HG02970 (cell line): ENCODE measurements around the gene DIPK1B.

ENCODE experiments used
- ATAC-seq: cut with Tn5 transposase; IDR thresholded peaks from one replicate; pipeline ENCODE4 v1.9.1; 2021; ENCODE audit warnings: mild to moderate bottlenecking, moderate library complexity, moderate number of reproducible peaks; ENCODE audit not compliant: unreplicated experiment, low FRiP score

The DIPK1B gene

DNA sequence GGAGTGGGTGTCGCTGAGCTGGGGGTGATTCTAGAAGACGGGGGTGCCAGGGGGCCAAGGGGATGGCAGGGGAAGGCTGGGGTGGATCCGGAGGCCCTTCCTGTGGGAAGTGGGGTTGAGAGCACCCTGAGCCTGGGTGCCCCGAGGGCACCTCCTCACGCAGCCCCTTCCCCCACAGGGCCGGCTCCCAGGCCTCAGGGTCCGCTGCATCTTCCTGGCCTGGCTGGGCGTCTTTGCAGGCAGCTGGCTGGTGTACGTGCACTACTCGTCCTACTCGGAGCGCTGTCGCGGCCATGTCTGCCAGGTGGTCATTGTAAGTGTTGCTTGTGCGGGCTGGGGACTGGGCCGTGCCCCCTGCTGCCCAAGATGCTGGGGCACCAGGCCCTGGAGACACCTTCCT is 5.0 kb downstream of the DIPK1B start:
- no peak for ATAC-seq

DNA sequence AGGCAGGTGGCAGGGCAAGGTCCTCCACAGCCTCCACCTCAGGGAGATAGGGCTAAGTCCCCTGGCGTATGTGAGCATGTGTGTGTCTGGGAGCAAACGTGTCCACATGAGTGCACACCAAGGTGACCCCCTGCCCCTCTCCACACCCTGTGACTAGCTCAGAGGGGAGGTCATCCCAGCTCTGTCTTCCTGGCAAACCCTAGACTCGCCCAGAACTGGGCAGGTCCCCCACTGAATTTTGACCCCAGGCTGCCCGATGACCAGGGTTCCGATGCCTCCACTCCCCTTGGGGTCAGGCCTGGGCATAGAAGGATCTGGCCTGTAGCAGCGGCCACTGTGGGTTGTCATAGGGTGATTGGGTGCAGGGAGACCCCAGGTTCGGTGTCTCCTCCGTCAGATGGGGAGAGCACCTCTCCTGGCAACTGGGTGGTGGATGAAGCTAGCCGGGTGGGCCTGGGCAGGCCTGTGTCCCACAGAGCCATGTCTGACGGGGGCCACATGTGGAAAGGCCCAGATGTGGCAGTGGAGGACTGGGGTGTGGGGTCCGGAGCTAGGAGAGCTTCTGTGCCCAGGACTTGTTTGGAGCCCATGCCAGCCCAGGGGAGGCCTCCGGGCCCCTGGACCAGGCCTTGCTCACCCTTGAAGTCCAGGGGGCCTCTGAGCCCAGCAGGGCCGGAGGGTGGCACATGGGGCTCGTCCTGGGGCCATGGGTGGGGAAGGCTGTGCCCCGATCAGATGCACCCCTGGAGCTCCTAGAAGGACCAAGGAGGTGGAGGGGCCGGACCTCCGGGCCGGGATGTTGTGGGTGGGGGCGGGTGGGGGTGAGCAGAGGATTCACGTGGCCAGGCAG is 6.2 kb downstream of the DIPK1B start:
- ATAC-seq, result no peak

DNA sequence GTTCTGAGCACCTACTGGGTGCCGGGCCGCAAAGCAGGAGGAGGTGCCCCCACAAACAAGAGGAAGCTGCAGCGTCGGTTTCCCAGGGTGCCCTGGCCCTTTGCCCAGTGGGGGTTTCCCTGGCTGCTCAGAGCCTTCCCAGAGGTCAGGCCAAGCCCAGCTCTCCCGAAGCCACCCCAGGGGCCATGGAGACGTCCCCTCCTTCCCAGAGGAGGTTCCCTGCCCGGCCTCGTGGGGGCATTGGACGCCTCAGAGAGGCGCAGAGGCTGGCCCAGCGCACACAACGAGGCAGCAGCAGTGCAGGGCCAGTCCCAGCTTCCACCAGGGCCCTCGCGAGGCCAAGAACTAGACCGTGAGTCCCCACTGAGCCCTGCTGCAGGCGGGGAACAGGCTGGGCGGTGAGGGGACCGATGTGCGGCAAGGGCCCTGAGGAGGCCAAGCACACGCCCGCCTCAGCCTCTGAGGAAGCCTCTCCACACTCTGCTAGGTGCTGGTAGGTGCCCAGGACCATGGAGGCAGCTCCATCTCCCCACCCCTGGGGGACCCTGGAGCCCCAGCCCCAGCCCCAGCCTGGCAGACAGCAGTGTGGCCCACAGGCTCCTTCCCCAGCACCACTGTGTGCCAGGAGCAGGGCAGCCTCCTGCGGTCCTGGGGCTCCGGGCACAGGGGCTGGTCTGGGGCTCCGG is 7.0 kb downstream of the DIPK1B start:
- no peak for ATAC-seq

DNA sequence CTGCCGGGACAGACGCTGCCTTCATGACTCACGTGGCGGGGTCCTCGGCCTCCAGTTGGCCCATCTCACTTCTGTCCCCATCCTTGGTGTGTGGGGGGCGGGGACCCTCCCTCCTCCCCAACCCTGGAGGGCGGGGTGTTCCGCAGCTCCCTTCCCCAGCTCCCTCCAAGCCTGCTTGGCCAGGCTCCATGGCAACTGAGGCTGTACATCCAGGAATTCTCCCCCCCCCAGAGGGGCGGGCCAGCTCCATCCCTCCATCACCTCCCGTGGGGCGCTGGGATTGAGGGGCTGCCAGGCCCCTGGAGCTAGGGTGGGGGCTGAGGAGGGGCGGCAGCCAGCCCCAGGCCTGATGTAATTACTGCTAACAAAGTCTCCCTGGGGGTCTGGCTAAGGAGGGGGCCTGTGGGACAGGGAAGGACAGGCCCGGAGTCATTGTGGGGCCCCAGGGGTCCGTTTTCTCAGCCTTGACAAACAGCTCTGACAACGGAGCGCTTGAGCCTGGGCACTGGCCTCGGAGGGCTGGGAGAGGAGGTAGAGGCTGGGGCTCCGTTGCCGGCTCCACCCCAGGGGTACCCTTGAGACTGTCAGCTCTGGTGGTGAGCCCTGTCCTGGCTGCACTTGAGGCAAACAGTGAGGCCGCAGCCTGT is 8.0 kb downstream of the DIPK1B start:
- ATAC-seq, result no peak

DNA sequence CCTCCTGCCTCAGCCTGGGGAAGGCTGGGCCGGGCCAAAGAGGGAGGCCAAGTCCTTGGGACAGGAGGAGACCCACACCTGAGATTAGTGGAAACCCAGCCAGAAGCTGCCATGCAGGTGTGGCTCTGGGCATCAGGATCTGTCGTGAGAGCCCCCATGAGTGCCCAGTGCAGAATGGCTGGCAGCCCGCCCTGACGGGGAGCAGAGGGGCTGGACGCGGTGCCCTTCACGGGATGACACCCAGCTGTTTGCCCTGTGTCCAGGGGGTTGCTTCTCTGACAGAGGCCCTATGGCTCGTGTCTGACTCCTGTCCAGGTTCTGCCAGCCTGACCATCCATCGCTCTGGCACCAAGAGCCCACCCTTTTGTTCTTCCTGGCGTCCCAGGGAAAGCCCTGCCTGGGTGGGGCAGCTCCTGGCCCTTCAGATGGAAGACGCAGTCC is 8.5 kb downstream of the DIPK1B start:
- ATAC-seq, result no peak

DNA sequence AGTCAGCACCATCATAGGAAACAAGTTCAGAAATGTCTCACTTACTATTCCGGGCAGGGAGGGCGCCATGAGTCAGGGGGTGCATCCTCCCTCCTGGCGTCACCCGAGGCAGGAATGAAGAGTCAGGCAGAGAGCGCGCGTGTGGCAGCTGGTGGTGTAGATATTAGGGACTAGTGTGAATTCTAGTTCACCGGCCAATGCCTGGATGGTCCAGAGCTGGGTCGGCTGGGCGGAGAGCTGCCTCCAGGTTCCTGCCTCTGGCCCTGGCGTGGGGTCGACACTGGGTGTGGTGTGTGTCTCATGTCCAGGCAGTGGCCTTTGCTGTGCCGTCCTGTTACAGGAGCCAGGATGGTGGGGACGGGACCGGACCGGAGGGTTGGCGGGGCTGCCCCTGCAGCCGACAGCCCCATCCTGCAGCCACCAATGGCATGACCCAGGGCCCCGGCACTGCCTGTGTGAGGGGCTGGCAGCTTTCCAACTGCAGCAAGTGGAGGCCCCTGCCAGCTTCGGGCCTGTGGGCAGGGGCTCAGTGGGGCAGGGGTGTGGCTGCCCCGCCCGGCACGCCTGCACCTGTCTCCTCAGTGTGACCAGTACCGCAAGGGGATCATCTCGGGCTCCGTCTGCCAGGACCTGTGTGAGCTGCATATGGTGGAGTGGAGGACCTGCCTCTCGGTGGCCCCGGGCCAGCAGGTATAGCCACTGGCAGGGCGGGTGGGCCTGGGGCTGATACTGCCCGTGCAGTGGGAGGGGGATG is 9.1 kb downstream of the DIPK1B start:
- no peak for ATAC-seq

DNA sequence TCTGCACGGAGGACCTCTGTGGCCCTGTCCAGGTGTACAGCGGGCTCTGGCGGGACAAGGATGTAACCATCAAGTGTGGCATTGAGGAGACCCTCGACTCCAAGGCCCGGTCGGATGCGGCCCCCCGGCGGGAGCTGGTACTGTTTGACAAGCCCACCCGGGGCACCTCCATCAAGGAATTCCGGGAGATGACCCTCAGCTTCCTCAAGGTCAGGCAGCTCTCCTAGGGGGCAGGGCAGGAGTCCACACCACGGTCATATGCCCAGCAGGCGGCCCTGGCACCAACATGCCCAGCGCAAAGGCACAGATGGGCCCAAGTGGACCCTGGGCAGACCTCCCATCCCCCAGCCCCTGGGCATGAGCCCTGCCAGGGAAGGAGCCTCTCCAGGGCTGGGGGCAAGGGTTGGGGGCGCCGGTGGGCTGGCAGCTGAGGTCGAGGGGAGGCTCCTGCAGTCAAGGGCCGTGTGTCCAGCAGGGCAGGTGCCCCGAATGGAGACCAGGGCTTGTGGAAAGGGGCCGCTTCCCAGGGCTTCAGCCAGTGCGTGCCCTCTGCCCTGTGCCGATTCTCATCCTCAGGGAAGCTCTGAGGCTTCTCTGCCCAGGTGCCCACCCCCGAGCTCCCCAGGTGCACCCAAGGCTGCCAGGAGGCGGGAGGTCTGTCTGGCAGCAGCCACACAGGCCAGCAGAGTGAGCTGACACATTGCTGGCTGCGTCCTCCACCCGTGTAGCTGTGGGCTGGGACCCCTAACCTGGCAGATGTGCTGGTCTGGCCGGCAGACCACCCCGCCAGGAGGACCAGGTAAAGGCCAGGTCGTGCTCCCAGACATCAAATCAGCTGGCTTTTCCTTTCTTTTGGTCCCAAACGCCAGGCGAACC is 10.0 kb downstream of the DIPK1B start:
- no peak for ATAC-seq

DNA sequence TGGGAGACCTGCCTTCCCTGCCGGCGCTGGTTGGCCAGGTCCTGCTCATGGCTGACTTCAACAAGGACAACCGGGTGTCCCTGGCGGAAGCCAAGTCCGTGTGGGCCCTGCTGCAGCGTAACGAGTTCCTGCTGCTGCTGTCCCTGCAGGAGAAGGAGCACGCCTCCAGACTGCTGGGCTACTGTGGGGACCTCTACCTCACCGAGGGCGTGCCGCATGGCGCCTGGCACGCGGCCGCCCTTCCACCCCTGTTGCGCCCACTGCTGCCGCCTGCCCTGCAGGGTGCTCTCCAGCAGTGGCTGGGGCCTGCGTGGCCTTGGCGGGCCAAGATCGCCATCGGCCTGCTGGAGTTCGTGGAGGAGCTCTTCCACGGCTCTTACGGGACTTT is 10.6 kb downstream of the DIPK1B start:
- no peak for ATAC-seq

DNA sequence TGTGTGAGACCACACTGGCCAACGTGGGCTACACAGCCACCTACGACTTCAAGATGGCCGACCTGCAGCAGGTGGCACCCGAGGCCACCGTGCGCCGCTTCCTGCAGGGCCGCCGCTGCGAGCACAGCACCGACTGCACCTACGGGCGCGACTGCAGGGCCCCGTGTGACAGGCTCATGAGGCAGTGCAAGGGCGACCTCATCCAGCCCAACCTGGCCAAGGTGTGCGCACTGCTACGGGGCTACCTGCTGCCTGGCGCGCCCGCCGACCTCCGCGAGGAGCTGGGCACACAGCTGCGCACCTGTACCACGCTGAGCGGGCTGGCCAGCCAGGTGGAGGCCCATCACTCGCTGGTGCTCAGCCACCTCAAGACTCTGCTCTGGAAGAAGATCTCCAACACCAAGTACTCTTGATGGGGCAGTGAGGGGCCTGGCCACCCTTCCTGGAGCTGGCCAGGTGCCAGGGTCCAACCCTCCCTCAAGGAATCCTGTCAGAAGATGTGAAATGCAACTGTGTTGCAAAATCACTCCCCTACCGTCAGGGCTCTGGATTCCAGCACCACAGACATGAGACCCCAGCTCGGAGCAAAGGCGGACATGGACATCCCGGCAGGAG is 11.1 kb downstream of the DIPK1B start:
- no peak for ATAC-seq

DNA sequence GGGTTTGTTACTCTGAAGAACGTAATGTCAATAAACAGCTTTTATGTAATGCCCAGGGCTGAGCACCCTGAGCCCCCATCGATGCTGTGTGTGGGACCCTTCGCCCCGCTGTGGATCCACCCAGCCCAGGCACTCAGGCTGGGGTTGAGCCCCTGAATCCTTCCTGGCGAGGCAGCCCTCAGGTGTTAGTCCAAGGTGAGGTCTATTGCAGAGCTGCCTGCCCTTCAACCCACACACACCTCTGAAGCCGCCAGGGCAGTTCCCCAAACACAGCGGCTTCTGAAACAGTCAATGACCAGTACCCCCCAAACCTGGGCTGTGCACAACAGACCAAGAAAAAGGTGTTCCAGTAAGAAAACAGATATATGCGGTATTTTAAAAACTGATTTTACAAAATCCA is 11.6 kb downstream of the DIPK1B start:
- ATAC-seq, result no peak

DNA sequence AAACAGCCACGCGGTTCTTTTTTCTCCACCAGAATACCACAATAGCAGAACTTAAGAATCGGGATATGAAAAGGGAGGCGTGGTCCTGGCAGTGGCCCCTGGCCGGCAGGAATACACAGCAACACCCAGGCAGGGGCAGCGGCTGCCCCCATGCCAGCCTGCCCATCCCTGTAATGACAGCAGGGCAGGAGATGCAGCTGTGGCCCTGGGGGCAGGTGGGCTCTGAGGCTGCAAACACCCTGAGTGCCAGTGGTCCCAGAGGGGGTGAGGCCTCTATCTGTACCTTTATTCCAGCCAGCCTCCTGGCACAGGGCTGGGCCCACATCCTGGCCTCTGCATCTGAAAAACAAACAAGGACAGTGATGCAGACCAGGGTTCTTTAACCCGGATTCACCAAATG is 12.4 kb downstream of the DIPK1B start:
- ATAC-seq, result no peak

DNA sequence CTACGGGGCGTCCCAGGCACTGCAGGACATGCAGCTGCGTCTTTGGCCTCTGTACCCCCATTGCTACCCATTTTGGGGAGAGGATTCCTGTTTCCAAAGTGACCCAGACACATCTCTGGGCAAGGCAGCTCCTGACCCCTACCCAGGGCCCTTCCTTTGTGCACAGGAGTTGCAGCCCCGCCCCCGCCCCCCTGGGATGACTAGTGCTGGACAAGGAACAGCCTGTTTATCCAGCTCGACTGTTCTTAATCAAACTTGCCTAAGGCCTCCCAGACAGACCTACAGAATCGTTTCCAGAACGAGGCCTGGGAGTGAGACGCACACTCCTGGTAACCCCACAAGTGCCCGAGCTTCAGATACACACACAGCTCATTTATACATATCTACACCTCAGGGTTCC is 13.2 kb downstream of the DIPK1B start:
- ATAC-seq, result no peak

DNA sequence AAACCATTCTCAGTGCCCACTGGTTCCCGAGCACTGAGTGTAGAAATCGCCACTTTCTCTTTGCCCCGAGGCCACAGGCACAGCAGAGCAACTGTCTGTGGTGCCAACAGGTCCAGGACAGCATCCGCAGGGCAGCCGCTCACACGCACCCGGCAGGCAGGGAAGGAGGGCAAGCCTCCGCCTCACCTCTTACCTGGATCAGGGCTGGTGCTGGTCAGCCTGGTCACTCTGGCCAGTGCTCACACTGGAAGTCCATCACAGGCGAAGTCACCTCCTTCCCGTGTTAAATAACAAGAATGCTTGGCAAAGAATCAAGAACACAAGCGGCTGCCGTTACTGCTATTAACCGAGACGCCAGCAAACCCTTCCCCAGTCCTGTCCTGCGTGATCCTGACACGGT is 13.7 kb downstream of the DIPK1B start:
- no peak for ATAC-seq

DNA sequence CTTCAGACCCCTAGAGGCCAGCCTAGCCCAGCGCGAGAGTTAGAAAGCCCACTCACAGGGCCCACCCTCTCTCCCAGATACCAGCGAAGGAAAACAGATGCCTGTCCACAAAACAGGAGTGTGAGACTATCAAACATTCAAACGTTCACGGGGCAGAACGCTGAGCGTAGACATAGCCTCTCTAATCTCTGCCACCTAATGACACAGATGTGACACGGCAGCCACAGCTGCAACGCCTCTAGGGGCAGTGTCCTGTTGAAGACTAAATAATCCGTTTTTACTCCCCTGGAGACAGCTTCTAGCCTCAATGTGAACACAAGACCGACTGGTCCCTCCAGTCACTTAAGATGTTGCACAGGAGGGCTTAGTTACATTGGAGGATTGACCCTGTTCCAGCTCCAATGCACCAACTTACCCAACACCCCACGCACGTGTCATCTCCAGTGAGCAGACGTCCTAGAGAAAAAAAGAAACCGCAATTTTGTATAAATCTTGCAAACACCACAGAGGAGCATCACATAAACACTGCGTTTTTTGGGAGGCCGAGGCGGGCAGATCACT is 14.3 kb downstream of the DIPK1B start:
- ATAC-seq, result no peak

DNA sequence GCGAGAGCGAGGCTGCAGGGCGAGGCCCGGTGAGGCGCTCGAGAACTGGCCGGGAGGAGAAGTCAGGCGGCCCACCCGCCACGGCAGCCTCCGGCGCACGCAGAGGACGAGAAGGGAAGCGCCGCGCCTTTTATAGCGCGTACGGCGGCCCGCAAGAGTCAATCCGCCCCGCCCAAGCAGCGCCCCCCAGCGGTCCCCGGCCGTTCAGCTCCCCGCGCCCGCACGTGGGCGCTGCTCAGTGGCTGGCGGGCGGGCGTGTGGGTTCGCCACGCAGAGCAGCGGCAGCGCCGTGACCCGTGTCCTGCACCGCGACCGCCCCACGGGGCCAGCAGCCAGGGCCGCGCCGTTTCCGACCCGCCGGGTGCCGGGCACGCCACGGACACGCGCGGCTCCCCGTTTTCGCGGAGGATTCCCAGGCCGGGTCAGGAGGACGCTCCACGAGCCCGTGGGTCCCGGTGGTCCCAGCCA is 15.7 kb downstream of the DIPK1B start:
- peak; percentile 72 for ATAC-seq

DNA sequence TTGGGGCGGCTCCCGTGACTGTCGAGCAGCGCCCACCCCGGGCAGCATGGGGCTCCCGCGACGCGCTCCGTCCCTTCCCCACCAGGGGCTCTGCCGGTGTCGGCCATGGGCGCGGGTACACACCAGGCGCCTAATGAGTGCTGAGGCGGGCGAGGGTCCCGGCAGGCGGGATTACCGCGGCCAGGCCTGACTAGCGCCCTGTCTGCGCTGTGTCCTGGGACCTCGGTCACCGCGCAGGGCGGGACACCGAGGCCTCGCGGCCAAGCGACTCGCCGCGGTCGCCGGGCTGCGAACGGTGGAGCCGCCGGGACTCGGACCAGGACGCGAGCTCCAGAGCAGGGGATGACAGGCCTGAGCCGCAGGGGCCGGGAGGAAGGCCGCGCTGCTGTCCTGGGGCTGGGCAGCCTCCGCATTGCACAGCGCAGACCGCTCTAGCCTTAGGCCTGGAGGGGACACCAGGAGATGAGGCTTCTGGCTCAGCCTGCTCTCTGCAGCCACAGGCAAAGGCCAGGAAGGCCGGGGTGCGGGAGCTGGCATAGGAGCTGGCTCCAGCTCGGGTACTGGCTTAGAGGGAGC is 16.3 kb downstream of the DIPK1B start:
- peak; percentile 10 for ATAC-seq

DNA sequence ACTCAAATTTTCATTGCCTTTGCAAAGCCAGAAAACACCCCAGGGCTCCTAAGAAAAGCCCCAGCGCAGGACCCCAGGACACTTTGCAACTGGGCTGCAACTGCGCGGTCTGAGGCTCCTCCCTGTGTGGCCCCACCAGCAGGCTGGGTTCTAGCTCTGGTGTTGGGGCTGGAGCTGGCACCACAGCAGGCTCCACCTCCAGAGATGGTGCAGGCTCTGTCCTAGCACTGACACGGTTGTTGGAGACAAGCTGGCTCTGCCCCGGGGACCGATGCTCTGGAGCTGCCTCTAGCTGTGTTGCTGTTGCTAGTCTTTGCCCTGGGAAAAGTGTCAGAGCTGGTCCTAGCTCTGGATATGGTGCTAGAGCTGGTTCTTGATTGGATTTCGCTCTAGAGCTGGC is 16.8 kb downstream of the DIPK1B start:
- no peak for ATAC-seq

DNA sequence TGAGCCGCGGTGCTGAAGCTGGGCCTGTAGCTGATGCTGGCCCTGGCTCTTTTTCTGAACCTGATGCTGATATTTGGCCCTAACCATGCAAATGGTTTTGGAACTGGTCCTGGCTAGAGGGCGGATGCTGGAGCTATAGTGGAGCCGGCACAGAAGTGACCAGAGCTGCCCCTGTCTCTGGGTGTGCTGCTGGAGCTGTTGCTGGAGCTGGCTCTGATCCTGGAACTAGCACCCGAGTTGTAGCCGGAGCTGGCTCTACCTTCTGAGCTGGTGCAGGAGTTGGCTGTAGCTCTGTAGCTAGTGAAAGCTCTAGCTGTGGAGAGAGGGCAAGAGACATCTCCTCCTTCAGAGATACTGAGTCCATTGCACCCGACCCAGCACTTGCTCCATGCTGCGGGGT is 17.6 kb downstream of the DIPK1B start:
- ATAC-seq, result no peak
